ENCODE data around the gene CSF3. TPM values are rescaled to one million over a fixed set of nuclear protein-coding genes. Genes with fewer than 3 reads are reported as not detected.

The CSF3 gene
- total RNA-seq, 1 experiment from 2014 or later, result 4.0 TPM

- H3F3A ChIP-seq (ENCODE audit: low read length, unreplicated experiment), result no peaks in the 10 kb centered on the region
- no peaks in the 10 kb centered on the region for H3K79me2 ChIP-seq (ENCODE audit: low read length)
- no peaks in the 10 kb centered on the region for H3K9me2 ChIP-seq (replicated peaks; ENCODE audit: low read length)
- H3K9ac ChIP-seq (ENCODE audit: low read length), result no peak overlapping the region
- TF ChIP-seq EZH2 (IDR thresholded peaks at IDR 0.05; ENCODE audit: low read length, unreplicated experiment) (no peak), CTCF (conservative IDR thresholded peaks at IDR 0.05; ENCODE audit: low read depth, low read length) (no peak), EZH2phosphoT487 (IDR thresholded peaks at IDR 0.05; ENCODE audit: borderline replicate concordance, low read length) (no peak)
- DNase-seq (no peak), ATAC-seq (no peak)
- no peak overlapping the region for H3K4me3 ChIP-seq (ENCODE audit: low read length)
- H3K4me1 ChIP-seq (ENCODE audit: insufficient read depth, low read length), result no peaks in the 10 kb centered on the region
- H3K36me3 ChIP-seq (ENCODE audit: low read depth, low read length), result no peaks in the 10 kb centered on the region
- H3K27me3 ChIP-seq (ENCODE audit: low read length), result no peaks in the 10 kb centered on the region
- no peaks in the 10 kb centered on the region for H3K9me3 ChIP-seq (ENCODE audit: low read length)
- intact Hi-C loops (cut with micrococcal nuclease), result no loop called here
- no peak overlapping the region for H3K27ac ChIP-seq (ENCODE audit: low read length)
- BruUV-seq (replicated peaks), result no TSS peak
- H3K4me2 ChIP-seq (ENCODE audit: low read length), result no peak overlapping the region
- POLR2A ChIA-PET (ENCODE audit: unreplicated experiment), result no interaction called here
- no peak overlapping the region for H2AFZ ChIP-seq (ENCODE audit: low read length)
- CTCF ChIA-PET, result no interaction called here
- H4K20me1 ChIP-seq (ENCODE audit: low read length), result no peaks in the 10 kb centered on the region
Measured at GRCh38 chr17:39970157-39970692, 45.0 kb upstream of the CSF3 start.

DNA sequence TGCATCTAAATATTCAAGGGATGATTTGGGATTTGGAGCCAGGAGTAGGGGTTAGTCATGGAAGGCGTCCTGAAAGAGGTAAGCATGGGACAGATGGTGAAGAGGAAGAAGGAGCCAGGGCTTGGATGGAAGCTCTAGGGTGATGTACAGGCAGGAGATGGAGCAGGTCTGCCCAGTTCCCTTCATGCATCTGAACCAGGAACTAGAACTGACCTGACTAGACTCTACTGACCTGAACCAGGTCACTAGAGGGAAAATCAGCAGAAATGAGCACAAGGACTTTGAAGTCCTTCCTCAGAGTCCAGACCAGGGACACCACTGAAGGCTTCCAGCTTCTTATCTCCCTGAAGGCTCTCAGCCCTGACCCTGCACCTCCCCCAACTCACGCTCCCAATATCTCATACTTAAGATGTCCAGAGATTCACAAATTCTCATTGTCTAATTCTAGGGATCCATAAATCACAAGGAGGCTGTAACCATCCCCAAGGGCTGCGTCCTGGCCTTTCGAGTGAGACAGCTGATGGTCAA, 44.1 kb upstream of the CSF3 start:
- no peaks in the 10 kb centered on the region for H3K79me2 ChIP-seq (ENCODE audit: low read length)
- H3K9ac ChIP-seq (ENCODE audit: low read length), result no peak overlapping the region
- BruUV-seq (replicated peaks), result no TSS peak
- H3K4me3 ChIP-seq (ENCODE audit: low read length), result no peak overlapping the region
- intact Hi-C loops (cut with micrococcal nuclease), result no loop called here
- H2AFZ ChIP-seq (ENCODE audit: low read length), result no peak overlapping the region
- no peaks in the 10 kb centered on the region for H4K20me1 ChIP-seq (ENCODE audit: low read length)
- H3K9me2 ChIP-seq (replicated peaks; ENCODE audit: low read length), result no peaks in the 10 kb centered on the region
- no peaks in the 10 kb centered on the region for H3K9me3 ChIP-seq (ENCODE audit: low read length)
- CTCF ChIA-PET, result no interaction called here
- TF ChIP-seq EZH2phosphoT487 (IDR thresholded peaks at IDR 0.05; ENCODE audit: borderline replicate concordance, low read length), result no peak
- no peak for TF ChIP-seq EZH2 (IDR thresholded peaks at IDR 0.05; ENCODE audit: low read length, unreplicated experiment)
- no peak for TF ChIP-seq CTCF (conservative IDR thresholded peaks at IDR 0.05; ENCODE audit: low read depth, low read length)
- H3K4me1 ChIP-seq (ENCODE audit: insufficient read depth, low read length), result no peaks in the 10 kb centered on the region
- no peak for DNase-seq
- no peak for ATAC-seq
- no peak overlapping the region for H3K27ac ChIP-seq (ENCODE audit: low read length)
- no peak overlapping the region for H3K4me2 ChIP-seq (ENCODE audit: low read length)
- H3K36me3 ChIP-seq (ENCODE audit: low read depth, low read length), result no peaks in the 10 kb centered on the region
- no peaks in the 10 kb centered on the region for H3K27me3 ChIP-seq (ENCODE audit: low read length)
- H3F3A ChIP-seq (ENCODE audit: low read length, unreplicated experiment), result no peaks in the 10 kb centered on the region
- POLR2A ChIA-PET (ENCODE audit: unreplicated experiment), result no interaction called here

DNA sequence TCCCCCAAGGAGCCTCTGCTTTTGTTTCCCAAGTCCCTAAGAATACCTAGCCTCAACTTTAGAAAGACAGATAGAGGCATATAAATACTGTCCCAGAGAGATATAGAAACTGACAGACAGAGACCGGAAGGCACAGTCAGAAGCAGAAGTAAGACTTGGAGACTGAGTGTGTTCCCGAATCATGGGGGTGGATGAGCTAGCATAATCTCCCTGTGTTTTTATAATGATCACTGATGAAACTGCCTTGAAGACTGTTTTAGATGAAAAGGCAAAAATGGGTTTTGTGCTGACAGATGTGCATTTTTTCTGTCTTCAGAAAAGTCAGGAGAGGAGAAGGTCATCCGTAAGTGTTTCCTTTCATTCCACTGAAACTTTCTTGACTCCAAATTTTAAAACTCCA, 43.0 kb upstream of the CSF3 start:
- DNase-seq (no peak), ATAC-seq (no peak)
- Histone ChIP-seq H3K4me2 (ENCODE audit: low read length) (no peak overlapping the region), H3K27me3 (ENCODE audit: low read length) (no peaks in the 10 kb centered on the region), H2AFZ (ENCODE audit: low read length) (no peak overlapping the region), H4K20me1 (ENCODE audit: low read length) (no peaks in the 10 kb centered on the region), H3K36me3 (ENCODE audit: low read depth, low read length) (no peaks in the 10 kb centered on the region), H3K4me3 (ENCODE audit: low read length) (no peak overlapping the region), H3K9me3 (ENCODE audit: low read length) (no peaks in the 10 kb centered on the region), H3K9ac (ENCODE audit: low read length) (no peak overlapping the region), H3K9me2 (replicated peaks; ENCODE audit: low read length) (no peaks in the 10 kb centered on the region), H3K79me2 (ENCODE audit: low read length) (no peaks in the 10 kb centered on the region), H3F3A (ENCODE audit: low read length, unreplicated experiment) (no peaks in the 10 kb centered on the region), H3K27ac (ENCODE audit: low read length) (no peak overlapping the region), H3K4me1 (ENCODE audit: insufficient read depth, low read length) (no peaks in the 10 kb centered on the region)
- BruUV-seq (replicated peaks), result no TSS peak
- no peak for TF ChIP-seq CTCF (conservative IDR thresholded peaks at IDR 0.05; ENCODE audit: low read depth, low read length)
- no peak for TF ChIP-seq EZH2 (IDR thresholded peaks at IDR 0.05; ENCODE audit: low read length, unreplicated experiment)
- intact Hi-C loops (cut with micrococcal nuclease), result no loop called here
- CTCF ChIA-PET, result no interaction called here
- POLR2A ChIA-PET (ENCODE audit: unreplicated experiment), result no interaction called here

All from PC-3 (cell line).